ENCODE data around the gene SRD5A1.

The SRD5A1 gene

GRCh38 chr5:6604341-6604740, 28.9 kb upstream of the SRD5A1 start:
- DNase-seq (ENCODE audit: low spot score) = no peak

GRCh38 chr5:6604946-6605345, 28.3 kb upstream of the SRD5A1 start:
- no peak for DNase-seq (ENCODE audit: low spot score)

DNA sequence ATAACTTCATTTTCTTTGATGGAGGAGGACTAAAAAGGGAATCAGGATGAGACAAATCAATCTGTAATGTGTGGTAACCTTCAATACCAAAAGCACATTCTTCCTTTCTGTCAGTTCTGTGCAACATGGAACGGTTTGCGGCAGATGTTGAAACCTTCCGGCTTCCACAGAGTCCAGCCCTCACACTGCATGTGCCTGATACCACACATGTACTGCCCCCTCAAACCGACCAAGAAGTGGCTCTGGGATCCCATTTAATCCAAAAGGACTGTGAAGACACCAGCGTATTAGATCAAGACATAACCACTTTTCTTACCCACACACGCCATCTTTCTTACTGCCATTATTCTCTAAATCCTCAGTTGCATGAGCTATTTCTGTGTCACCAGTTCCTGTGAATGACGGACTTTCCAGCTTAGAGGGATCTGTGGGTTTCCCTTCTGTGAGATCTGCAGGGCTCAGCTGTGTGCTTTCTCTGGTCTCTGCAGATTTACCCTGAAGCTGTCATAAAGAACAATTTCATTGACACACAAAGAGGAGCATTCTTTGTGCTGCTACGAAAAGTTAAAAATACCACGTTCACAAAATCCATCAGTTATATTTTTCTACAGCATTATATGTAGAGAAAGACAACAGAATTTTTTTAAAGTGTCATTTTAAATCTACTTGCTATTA, 26.2 kb upstream of the SRD5A1 start:
- DNase-seq (ENCODE audit: low spot score) = no peak

- no peak for DNase-seq (ENCODE audit: low spot score)
Measured at GRCh38 chr5:6607559-6607936, 25.7 kb upstream of the SRD5A1 start.

DNA sequence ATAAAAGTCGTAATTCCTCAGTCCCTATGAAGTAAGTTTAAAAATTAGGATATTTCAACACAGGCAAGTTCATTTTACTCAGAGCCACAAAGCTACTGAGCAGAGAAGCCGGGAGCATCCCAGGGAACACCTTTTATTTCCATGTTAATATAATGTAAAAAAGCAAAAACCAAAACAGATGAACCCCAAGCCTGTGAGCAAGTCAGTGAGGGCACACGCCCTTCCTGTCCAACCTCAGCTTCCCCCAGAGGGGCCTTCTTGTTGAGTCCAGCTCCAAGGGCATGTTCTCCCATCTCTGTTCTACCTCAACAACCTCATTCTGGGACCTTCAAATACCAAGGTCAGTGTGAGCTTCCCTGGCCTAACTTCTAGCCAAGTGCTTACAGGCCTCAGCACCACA, 25.2 kb upstream of the SRD5A1 start:
- DNase-seq (ENCODE audit: low spot score) = no peak

GRCh38 chr5:6611334-6612256, 21.6 kb upstream of the SRD5A1 start:
- no peak for DNase-seq (ENCODE audit: low spot score)

DNA sequence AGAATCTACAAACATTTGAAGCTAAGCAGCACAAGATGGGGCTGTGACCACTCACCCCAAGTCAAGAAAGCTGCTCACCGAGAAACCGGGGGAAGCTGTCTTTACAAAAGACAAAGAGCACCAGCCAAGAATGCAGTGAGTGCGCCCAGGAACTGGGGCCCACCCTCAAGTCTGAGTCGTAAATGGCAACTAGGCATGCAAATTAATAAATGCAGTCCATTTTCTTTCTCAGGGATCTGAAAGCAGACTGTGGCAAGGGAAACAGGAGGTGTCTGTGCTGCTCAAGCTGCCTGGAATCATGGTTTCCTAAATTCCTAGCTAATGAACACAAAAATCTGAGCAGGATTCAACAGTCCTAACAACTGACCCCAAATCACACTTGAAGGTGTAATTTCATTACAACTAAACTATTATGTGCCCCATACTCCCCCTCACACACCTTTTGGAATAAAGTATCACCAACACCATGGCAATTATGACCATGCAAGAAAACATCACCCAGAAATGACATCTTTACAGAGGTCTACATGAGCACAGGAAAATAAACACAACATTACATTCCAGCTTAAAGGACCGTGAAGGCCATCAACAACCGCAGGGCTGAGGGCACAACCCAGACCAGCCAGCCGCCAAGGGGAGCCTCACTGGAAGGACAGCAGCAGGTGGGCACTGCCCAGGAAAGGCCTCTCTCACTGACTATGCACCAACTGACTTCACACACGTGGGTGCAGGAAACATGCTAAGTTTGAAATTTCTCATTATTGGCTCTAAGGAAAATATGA, 18.0 kb upstream of the SRD5A1 start:
- DNase-seq (ENCODE audit: low spot score) = no peak

DNA sequence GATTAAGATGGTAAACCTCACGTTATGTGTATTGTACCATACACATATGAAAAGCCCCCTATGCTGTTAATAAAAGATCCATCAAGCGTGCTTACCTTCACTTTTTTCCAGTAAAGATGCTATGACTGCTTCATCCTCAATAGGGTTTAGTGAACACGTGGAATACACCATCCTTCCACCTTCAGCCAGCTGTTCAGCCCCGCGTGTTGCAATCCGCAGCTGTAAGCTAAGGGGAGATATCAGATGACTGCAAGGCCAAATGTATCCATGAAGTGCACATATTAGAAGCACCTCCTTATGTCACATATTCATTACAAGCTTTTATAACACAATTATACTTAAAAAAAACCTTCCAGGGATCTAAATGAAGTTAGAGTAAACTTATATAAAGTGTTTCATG, 16.6 kb upstream of the SRD5A1 start:
- DNase-seq (ENCODE audit: low spot score) = no peak

GRCh38 chr5:6623228-6623627, 10.0 kb upstream of the SRD5A1 start:
- no peak for DNase-seq (ENCODE audit: low spot score)

DNA sequence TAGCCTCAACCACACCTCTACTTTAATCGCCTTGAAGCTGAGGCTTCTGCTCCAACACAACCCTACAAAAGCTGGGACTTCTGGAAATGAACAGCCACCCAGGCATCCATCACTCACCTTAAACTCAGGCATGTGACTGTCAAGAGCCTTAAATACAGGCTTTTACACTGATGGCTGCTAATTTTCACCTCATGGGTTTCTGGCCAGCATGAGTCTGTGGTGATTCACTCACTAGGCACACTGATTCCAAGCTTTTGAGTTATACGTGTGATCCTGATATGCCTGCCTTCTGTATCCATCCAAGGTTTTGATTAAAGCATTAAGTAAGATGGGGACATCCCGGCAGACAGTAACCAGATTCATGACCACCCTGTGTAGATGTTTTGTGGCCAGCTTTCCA, 9.3 kb upstream of the SRD5A1 start:
- DNase-seq (ENCODE audit: low spot score) = no peak

GRCh38 chr5:6626508-6626907, 6.7 kb upstream of the SRD5A1 start:
- DNase-seq (ENCODE audit: low spot score) = no peak

DNA sequence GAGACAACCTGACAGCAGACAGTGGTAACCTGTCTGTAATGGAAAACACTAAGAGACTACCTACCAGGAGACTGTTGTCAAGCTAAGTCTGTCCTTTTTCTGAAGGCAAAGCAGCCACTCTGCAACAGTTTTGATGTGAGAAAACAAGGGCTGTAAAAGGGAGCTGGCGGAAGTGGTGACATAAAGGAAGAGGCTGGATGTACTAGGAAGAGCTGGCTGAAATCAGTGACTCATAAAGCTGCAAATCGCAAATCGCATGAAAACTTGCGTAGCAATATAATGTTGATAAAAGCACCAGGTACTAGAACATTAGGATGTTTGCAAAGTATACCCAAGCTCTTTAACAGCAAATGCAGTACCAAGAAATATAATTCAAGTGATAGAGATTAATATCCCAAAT, 1.8 kb upstream of the SRD5A1 start:
- DNase-seq (ENCODE audit: low spot score) = no peak

- peak; percentile 18 for DNase-seq (ENCODE audit: low spot score)
Measured at GRCh38 chr5:6632324-6632887, 834 bp upstream of the SRD5A1 start.

GRCh38 chr5:6633469-6634245, 417 bp downstream of the SRD5A1 start:
- no peak for DNase-seq (ENCODE audit: low spot score)

GRCh38 chr5:6634306-6634705, 1.1 kb downstream of the SRD5A1 start:
- DNase-seq (ENCODE audit: low spot score) = peak; percentile 18

DNA sequence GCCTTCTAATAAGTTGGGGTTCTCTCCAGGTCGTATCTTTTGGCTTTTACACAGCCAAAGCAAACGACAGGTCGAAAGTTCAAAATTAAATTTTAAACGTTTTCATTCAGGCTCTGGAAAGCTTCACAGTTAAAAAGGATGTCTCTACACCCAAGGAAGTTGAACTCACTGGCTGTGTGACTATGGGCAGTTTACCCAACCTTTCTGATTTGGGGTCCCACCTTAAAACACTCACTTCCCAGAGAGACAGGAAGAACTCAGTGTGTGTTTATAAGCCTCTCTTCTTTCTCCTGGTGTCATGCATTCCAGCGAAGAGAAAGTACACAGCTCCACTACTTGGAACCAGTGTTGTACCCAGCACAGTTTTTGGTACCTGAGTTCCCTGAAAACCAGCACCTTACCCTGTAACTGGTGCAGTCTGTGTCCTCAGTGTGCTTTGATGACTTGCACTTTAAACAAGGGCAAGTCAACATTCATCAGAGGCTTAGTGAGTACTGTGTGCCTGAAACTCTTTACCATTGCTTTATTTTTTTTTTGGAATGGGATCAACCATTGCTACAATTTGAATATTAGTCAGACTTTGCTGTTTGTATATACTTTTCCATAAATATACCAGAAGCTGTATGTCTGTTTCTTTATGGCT, 1.7 kb downstream of the SRD5A1 start:
- DNase-seq (ENCODE audit: low spot score) = no peak

- no peak for DNase-seq (ENCODE audit: low spot score)
Measured at GRCh38 chr5:6636293-6636692, 3.1 kb downstream of the SRD5A1 start.

DNA sequence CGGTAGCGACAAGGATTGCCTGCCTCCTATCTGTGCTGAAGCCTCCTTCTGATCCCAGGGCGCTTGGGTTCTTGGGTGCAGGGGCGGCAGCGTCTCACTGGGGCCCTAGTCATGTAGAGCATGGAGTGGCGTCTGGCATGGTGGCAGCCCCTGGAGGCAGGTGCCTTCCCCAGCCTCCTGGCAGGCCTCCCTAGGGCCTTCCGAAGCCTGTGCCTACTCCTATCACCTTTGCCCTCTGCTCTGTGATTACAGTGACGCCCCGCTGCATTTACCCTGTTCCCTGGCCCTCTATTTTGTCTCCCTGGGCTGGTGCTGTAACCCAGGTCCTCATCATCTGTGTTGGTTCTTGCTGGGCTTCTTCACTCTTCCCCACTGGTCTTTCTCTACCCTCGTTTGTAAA, 3.8 kb downstream of the SRD5A1 start:
- no peak for DNase-seq (ENCODE audit: low spot score)

GRCh38 chr5:6637590-6637989, 4.3 kb downstream of the SRD5A1 start:
- DNase-seq (ENCODE audit: low spot score) = no peak

DNA sequence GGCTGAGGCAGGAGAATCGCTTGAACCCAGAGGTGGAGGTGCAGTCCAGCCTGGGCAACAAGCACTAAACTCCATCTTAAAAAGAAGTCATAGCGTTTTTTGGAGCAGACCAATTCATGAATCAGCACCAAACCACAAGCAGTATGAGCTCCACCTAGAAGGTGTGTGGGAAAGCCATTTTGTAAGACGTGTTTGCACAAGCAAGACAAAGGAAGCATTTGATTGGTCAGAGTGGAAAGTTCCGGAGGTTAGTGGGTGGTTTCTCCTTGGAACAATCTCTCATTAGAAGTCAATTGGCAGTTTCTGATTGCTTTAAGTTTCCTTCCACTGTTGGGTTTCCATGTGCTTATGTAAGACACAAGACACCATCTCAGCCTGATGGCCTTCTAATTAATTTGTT, 5.0 kb downstream of the SRD5A1 start:
- no peak for DNase-seq (ENCODE audit: low spot score)

- no peak for DNase-seq (ENCODE audit: low spot score)
Measured at GRCh38 chr5:6642655-6643054, 9.4 kb downstream of the SRD5A1 start.

Data from HuH-7.5 (cell line).